HS-27A (cell line): ENCODE results near the gene COPZ1.

Experiments
- DNase-seq: peaks from one replicate; pipeline ENCODE4 v3.0.0-alpha.2; 2012; ENCODE audit warnings: low read depth, missing footprints

COPZ1 gene

DNA sequence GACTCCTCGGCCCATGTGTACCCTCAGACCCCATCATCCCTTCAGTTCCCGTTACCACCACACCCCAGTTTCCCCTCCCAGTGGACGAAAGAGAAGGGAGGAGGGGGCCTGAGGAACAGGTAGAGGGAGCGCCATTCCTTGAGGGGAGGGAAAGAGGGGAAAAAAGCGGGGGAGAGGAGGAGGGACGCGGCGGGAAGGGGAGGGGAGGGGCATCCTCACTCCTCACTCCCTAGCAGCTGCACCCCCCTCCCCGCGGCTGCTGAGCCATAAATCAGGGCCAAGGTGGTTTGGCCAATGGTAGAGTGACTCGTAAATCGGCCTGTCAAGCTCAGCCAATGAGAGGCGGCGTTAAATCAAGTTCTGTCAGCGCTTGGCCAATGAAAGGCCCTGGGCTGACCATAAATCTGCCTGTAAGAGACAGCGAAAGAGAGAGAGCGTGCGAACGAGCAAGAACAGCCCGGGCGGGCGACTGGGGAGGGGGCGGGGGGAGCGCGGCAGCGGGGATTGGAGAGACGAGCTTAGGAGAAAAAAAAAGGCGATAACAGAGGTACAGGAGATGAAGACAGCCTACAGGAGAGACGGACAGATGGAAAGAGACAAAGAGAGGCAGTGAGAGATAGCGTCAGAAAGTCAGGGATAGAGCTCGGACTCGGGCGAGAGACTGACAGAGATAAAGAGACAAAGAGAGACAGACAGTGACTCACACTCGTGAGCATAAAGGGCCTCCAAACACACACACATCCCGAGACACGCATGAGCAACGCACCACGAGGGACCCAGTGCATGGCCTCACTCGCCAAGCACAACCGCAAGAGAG, 34.2 kb downstream of the COPZ1 start:
- DNase-seq: peak; percentile 99

DNA sequence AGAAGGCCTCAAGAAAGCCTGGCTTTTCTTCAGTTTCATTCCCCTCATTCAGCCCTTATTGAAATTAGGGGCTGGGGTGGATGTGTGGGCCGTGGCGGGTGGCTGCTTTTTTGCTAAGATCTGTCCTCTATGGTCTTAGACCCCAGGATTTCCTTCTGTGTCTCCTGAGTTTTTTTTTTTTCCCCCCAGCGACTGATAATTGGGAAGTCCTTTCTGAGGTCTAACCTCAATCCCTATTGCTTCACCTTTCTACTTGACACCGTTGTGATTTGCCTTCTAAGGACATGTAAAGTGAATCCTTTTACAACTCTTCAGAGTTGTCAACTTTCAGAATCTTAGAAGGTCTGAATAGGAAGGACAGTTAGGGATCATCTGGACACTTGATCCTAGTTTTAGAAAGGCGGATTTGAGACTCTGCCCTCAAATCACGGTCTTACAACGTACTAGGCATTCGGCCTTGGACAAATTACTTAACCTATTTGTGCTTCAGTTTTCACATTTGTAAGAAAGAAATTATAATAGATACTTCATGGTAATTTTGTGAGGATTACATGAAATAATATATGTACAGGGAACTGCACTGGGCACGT, 34.9 kb downstream of the COPZ1 start:
- DNase-seq: no peak

DNA sequence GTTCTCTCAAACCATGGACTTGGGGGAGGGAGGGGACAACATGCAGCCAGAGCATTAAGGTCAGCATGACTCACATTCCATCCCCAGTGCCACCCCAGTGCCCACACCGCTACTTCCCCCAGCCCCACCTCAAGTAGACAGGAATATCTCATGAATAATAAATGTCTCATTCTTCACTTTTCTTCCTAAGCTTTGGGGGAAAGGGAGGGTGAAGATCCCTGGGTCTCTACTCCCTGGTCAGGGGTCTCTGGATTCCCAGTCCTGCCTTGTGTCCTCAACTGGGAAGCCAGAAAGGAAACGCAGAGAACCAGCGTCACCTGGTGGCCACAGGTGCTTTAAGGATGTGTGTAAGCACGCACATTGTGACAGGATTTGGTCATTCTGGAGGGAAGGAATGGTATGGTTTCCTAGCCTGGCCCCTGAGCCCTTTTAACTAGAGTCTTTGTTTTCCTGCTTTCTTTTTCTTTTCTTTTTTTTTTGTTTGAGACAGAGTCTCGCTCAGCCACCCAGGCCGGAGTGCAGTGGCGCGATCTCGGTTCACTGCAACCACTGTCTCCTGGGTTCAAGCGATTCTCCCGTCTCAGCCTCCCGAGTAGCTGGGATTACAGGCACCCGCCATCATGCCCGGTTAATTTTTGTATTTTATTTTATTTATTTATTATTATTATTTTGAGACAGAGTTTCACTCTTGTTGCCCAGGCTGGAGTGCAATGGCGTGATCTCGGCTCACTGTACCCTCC, 36.0 kb downstream of the COPZ1 start:
- DNase-seq: peak; percentile 68

DNA sequence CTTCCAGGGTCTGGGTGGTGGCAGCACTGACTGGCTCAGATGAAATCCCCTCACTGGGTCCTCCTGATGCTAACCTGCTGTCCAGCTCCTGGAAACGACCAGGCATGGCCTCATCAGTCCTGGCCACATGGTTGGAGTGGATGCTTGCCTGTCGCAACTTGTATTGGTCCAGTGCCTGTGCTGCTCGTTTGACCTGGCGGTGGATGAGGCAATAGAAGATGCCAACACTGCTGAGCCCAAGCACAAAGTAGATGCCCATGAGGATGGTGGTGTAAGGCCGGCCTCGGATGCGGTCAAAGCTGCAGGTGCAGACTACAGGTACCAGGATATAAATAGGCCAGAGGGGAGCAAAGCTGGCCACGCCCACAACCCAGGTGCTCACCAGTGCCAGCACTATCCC, 38.1 kb downstream of the COPZ1 start:
- DNase-seq: no peak

DNA sequence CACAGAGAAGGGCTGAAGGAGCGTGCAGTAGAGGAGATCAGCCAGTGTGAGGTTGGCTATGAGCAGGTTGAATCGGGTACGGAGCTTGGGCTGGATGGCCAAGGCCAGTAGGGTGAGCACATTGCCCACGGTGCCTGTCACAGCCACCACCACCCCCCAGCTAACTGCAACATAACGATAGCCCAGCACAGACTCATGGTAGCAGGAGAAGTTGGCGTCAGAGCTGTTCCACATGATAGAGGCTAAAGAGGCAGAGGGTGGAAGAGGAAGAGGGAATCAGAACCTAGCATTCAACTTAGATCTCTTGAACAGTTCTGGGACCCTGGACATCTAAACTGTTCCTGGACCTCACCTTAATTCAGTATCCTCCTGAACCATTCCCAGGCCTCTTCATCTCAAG, 38.7 kb downstream of the COPZ1 start:
- DNase-seq: no peak

DNA sequence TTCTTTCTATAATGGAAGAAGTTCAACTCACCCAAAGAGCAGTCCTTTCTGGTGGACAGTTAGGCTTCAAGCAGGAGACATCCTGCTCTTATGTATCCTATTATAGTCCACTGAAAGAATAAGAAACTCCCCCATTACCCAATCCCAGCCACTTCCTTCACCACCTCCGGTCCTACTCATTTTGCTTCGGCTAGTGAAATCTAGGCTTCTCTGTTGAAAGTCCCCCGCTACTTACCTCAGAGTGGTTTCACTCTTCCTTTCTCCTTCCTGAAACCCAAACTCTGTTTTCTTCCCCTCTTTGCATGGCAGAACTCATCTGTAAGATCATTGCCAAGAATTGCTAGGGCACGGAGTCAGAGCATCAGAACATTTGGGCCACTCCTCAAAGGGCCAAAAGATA, 39.5 kb downstream of the COPZ1 start, which contains the start of gene GPR84:
Gene GPR84 (minus strand): TSS at position 74 of the 400 bp plus-strand sequence. CDS start 635 bp downstream, outside the sequence.
- no peak for DNase-seq

DNA sequence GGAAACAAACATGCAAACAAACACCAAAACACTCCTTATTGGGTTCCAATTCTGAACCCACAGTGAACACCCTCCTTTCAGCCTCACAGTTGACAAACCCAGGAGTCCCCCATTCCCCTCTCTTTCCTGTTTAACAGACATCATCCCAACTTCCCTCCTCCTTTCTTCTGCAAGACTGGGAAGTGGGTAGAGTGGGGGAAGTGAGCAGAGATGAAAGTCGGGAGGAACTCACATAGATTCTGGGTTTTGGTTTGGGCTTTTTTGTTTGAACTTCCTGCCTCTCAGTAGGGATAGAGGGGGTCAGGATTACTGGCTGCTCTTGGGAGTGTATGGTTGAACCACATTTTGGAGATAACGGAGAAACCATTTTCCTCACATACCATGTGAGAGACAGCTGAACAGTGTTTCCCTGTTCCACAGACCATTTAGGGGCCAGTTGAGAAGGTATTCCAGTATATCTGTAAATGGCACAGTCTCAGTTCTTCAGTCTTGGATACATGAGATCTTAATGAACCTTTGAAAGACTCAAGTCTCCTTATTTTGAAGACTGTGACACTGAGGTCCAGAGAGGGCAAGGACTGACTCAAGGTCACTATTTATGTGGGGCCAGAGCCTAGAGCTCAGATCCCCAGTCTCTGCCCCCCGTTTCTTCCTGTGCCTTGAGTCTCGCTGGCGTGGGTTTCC, 43.2 kb downstream of the COPZ1 start:
- no peak for DNase-seq

DNA sequence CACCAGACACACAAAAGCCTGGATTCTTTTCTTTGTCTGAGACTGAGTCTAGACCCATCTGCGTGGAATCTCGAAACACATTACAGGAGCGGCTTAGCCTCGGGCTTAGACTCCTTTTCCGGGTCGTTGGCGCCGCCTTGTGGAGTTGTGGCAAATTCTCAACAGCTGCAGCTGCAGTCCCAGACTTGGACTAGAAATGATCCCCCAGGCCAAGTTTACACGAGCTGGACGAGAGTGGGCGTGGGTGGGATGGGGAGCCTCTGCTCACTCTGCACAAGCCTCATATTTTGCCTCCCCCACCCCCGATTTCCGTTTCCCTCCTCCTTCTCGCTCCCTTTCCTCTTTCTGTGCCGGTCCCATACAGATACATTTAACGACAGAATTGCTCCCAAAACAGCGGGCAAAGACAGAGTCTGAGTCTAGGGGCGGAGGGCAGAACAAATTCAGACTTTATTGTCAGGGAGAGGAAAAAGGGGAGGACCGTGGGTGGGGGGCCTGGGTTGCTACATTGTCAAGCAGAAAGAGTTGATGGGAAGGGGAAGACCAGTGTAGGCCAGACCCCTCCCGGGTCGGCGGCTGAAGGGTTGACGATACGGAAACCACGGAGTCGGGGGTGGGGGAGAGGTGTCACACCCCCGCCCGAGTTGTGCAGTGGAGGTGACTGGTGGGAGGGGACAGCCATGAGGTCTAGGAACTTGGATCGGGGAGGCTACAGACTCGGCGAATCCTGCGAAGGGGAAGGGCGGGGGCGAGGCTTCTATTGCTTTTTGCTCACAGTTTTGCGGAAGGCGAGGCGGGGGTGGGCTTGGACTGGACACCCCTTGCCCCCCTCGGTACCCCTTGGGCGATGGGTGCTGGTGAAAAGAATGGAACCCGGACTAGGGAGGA, 44.0 kb downstream of the COPZ1 start:
- peak; percentile 59 for DNase-seq

DNA sequence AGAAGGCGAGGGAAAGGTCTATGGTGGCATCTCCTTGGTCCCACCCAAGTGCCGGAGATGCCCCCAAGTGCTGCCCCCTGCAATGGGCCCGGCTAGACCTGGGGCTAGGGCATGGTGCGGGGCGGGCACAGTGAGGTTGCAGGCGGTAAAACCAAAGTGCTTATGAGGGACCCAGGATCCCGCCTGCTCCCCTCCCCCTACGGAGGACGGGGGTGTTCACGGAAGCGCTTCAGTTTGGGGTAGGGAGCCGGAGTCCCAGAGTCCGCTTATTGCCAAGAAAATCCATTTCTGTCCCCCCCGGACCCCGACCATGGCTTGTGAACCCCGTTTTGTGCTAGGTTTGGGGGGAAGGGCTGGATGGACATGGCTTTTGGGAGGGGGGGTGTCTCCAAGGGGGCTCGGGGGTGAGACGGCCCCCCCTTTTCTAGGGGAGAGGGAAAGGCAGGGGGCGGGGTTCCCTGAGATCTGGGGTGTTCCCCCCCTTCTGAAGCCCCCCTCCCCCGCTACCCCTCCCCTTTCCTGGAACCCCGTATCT, 44.7 kb downstream of the COPZ1 start:
- no peak for DNase-seq

DNA sequence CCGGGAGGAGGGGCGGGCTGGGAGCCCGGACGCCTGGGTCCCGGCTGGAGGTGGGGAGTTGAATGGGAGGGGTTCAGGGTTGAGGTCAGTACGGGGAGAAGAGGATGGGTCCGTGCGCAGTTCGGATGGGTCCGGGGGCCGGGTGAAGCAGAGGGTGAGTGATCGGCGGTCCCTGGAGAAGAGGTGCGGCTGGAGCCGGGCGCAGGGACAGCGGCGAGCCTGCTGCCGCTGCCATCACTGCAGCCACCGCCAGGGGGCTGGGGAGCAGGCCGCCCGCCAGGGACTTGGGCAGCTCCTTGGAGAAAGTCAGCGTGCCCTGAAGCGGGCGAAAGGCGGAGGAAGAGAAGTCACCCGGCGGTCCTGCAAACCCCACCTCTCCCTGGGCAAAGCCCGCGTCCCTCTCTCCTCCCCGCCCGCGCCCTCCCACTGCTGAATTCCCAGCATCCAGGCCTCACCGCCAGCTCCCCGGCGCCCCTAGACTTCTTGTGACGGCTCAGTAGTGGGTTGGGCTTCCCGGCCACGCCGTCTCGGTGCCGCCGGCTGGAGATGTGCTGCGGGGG, 45.3 kb downstream of the COPZ1 start:
- no peak for DNase-seq

DNA sequence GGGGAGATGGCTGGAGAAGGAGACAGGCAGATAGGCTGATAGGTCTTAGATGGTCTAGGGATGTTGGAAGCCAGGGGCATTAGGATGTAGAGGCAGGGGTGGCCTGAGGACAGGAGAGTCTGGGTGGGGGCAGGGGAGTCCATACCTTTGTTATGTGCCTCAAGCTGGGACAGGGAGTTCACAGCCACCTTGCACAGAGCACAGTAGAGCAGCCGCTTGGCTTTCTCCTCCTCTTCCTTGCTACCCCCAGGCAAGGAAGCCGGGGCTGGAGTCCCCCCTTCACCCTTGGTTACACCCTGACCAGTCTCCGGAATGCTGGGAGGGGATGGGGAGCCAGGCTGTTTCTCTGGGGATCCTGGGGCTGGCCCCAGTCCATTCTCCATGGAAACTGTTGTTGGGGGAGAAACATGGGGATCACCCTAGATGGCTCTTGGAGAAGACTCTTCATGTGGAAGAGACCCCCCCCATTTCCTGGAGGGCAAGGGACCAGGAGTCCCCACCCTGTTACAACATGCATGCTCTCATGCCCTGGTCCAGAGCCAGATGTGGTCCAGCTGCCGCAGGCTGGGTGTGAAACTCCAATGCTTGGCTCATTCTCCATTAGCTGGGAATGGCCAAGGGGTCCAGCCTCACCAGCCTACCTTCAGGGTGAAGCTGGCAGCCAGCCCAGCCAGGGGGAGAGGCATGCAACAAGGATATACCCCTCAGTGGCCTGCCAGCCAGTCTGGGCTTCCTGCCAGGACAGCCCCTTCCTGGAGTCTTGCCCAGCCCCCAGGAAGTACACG, 46.6 kb downstream of the COPZ1 start:
- DNase-seq: no peak

DNA sequence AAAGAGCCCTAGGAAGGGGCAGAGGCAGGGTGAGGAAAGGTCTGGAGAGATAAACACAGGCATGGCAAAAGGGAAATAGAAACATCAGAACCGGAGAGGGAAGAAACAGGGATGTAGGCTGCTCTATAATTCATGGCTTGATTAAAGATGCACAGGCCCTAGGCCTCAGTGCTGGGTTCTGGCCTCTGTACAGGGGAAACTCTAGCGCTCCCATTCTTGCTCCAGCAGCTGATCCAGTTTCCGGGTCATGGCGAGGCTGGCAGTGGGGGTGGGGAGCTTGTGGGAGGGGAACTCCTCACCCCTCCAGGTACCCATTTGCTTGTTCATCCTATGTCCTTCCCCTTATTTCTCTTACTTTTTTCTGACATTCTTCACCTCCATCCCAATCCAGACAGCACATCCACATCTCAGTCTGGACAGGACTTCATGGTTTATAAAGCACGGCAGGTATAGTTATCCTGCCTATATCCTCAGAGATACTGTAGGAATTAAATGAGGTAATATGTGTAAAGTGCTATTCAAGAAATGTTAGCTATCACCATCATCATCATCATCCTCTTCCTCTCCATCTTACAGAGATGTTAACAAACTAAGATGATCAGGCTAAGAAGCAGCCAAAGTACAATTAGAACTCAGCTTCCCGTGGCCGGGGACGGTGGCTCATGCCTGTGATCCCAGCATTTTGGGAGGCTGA, 47.3 kb downstream of the COPZ1 start:
- DNase-seq: no peak

DNA sequence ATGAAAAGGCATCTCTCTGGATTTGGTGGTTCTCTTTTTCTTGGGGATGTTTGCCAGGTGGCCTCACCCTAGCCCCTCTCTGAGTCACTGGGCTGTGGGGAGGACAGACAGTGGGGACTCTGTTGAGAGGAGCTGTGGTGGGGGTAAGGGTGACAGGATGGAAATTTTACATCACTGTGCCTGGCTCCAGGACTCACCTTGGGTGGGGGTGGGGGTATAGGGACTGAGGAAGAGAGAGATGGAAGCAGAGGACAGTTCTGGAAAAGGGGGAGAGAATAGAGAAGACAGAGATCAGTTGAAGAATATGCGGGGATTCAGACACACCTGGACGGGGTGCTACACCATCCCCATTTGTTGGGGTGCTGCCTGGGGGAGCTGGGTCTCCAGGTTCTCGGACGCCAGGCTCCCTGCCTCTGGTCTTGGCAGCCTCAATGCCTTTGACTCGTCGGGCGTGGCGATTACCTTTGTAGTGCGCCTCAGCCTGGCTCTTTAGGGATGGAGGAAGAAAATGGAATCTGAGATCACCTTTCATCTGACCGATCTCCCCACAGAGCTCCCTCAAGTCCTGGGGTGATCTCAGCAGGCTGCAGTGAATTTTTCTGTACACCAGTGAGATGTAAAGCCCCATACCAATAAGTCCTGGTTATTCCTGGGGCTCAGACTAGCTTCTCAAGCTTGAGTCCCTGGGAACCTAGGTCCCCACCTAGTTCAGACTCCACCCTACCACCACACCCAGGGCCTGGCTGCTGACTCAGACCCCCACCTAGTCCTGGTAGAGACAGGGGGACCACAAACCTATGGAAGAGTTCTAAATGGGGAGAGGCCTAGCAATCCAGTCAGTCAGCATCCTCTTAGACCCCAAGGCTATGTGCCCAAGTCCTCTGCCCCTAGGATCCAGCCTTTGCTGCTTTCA, 49.0 kb downstream of the COPZ1 start:
- DNase-seq: no peak

DNA sequence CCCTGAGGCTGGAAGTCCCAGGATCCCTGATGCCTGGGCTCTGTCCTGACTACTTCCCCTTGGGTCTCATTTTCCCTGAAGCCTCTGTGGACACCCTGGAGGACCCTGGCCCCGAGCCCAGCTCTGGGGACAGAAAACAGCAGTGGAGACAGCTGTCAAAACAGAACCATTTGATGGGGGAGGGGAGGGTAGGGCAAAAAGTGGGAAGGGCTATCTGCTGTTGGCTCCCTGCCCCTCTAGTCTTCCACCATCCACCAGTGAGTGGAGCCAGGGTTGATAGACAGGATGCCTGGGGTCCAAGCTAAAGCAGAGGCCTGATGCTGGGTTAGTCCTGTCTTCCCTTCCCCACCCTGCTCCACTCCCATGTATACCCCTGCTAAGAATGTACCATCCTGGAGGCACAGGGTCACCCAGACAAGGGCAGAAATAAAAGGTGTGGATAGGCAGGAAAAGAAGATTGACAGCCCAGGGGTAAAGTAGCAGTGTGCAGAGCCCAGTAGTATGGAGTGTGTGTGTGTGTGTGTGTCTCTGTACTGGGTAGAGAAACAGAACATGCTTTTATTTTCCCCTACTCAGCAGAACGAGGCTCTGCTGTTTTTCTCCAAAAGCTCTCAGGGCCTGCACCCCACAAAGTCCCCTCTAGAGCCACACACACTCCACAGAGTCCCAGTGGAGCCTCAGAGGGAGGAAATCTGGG, 49.8 kb downstream of the COPZ1 start:
- DNase-seq: no peak

DNA sequence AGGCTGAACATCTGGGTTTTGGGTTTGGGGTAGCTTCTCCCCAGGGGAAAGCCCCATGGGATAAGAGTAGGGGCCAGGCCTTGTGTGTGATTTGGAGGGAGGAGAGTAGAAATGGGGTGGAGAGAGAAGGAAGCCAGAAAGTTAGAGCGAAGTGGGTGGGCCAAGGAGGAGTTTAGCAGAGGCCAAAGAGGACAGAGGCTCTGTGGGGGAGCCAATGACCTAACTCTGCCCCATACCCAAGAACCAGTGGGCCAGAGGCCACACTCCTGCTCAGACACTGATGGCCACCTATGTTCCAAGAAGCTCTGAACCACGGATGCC, 50.3 kb downstream of the COPZ1 start:
- no peak for DNase-seq

DNA sequence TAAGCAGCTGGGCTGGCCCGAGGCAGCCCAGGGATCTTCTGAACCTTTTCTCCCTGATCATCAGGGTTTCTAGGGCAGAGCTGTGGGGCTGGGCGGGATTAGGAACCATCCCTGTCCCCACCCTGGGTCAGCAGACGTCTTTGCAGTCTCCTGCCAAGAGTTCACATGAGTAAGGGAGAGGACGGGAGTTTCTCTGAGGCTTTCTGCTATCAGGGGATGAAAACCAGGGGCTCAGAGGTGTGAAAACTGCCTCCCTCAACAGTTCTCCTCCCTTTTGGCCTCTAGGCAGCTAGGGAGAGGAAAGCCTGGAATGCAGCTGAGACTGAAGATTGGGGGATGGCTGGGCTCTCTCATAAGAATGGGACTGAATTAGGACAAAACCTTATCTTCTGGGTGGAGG, 51.7 kb downstream of the COPZ1 start:
- no peak for DNase-seq

DNA sequence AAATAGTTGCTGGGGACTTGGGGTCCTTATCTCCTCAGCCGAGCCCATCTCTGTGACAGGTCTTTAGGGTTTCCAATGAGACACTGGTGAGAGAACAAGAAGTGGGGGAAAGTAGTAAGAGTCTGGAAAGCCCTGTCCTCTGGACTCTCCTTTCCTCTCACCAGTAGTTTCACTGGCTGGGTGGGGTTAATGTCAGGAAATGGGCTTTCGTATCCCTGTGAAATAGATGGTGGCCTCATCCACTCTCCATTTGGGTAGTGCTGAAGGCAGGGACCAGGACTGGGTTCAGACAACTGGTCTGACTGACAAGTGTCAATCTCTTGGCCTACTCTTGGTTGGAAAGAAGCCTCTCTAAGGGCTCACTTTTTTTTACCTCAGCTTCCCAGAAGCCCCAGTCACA, 52.1 kb downstream of the COPZ1 start:
- DNase-seq: no peak
